B cell (primary cell): ENCODE measurements around the gene ACTR1B. TPM values are rescaled to one million over a fixed set of nuclear protein-coding genes. Genes with fewer than 3 reads are reported as not detected.

Experiments used
- ATAC-seq: fragments of 200-7000 bp; cut with Tn5 transposase; one replicate; pipeline ENCODE4 v1.10.0; 2021; ENCODE audit warnings: low read depth, mild to moderate bottlenecking, moderate number of reproducible peaks, moderate library complexity
- CTCF ChIA-PET: fragments of 350-600 bp; sonication (Branson Sonifier 250); formaldehyde crosslinking; loops from one replicate; lab custom pipeline; 2021; ENCODE audit warnings: antibody characterized with exemption, inconsistent platforms; lab: Charles Lee
- POLR2A ChIA-PET: fragments of 350-600 bp; sonication (Branson Sonifier 250); formaldehyde crosslinking; loops from one replicate; lab custom pipeline; 2021; ENCODE audit warnings: antibody characterized with exemption; lab: Charles Lee
- DNase-seq: peaks from one replicate; pipeline ENCODE4 v3.0.0; 2013
- H2AFZ ChIP-seq: 2 replicates; pipeline ENCODE4 v1.6.1; 2012; ENCODE audit warnings: mild to moderate bottlenecking, low read depth, low read length; ENCODE audit not compliant: insufficient read depth, poor library complexity, severe bottlenecking
- H3K27ac ChIP-seq, 2 donors: 1 replicate in 1 of 2; 2 replicates in 1 of 2; pipeline ENCODE4 v1.5.1; 2012 to 2013; ENCODE audit warnings: low read length in 2 of 2, mild to moderate bottlenecking in 2 of 2, moderate library complexity in 1 of 2
- H3K27me3 ChIP-seq, 4 experiments: fragments of 200-600 bp in 1 of 4; sonication (generic) in 1 of 4; replicated peaks in 1 of 4; 1 replicate in 2 of 4; 2 replicates in 2 of 4; pipeline versions ENCODE4 v1.6.1 to v1.7.0; 2013 to 2016; ENCODE audit warnings: low read length in 3 of 4, mild to moderate bottlenecking in 2 of 4, mixed read lengths in 1 of 4, moderate library complexity in 1 of 4; ENCODE audit not compliant: insufficient read depth in 4 of 4, control insufficient read depth in 3 of 4; ENCODE audit errors: control extremely low read depth in 1 of 4
- H3K36me3 ChIP-seq, 2 experiments: replicated peaks in 1 of 2; 1 replicate in 1 of 2; 2 replicates in 1 of 2; pipeline versions ENCODE4 v1.6.1 to v1.7.1; 2013; ENCODE audit warnings: low read length in 1 of 2; ENCODE audit not compliant: insufficient read depth in 2 of 2, control insufficient read depth in 1 of 2; ENCODE audit errors: control extremely low read depth in 1 of 2, extremely low read depth in 1 of 2
- H3K4me1 ChIP-seq, 2 donors: fragments of 200-600 bp in 1 of 2; sonication (generic) in 1 of 2; 1 replicate in 1 of 2; 2 replicates in 1 of 2; pipeline versions ENCODE4 v1.5.1 to v1.6.1; 2013 to 2017; ENCODE audit warnings: low read length in 2 of 2; ENCODE audit not compliant: control insufficient read depth in 2 of 2, insufficient read depth in 2 of 2
- H3K4me2 ChIP-seq: replicated peaks from 2 replicates; pipeline ENCODE3; 2012; ENCODE audit warnings: mild to moderate bottlenecking, low read depth, low read length; ENCODE audit not compliant: poor library complexity, severe bottlenecking
- H3K4me3 ChIP-seq, 5 experiments: fragments of 200-600 bp in 1 of 5; sonication (generic) in 1 of 5; 1 replicate in 3 of 5; 2 replicates in 2 of 5; pipeline versions ENCODE4 v1.5.1 to v1.7.0; 2011 to 2016; ENCODE audit warnings: low read length in 4 of 5, mild to moderate bottlenecking in 4 of 5, low read depth in 2 of 5, control low read depth in 1 of 5, moderate library complexity in 1 of 5; ENCODE audit not compliant: insufficient read depth in 1 of 5; ENCODE audit errors: control extremely low read depth in 1 of 5, extremely low read depth in 1 of 5
- H3K79me2 ChIP-seq: fragments of 200-600 bp; sonication (generic); one replicate; pipeline ENCODE4 v1.6.0; 2016; ENCODE audit warnings: low read length; ENCODE audit not compliant: control insufficient read depth, insufficient read depth
- H3K9ac ChIP-seq: fragments of 200-600 bp; sonication (generic); 2 replicates; pipeline ENCODE4 v1.6.1; 2017; ENCODE audit warnings: mild to moderate bottlenecking, low read length, moderate library complexity
- H3K9me3 ChIP-seq, 3 donors: one replicate each; pipeline versions ENCODE4 v1.6.1 to v1.7.1; 2013; ENCODE audit warnings: low read length in 2 of 3; ENCODE audit not compliant: control insufficient read depth in 2 of 3, insufficient read depth in 1 of 3; ENCODE audit errors: control extremely low read depth in 1 of 3
- H4K20me1 ChIP-seq: 2 replicates; pipeline ENCODE4 v1.6.0; 2012; ENCODE audit warnings: mild to moderate bottlenecking, low read length; ENCODE audit not compliant: insufficient read depth, control insufficient read depth, poor library complexity, severe bottlenecking
- H3K27ac Mint-ChIP-seq: one replicate; pipeline ENCODE4 v1.8.0; 2021; ENCODE audit warnings: mixed read lengths
- H3K27me3 Mint-ChIP-seq: one replicate; pipeline ENCODE4 v1.8.0; 2021; ENCODE audit warnings: mixed read lengths
- H3K4me1 Mint-ChIP-seq: one replicate; pipeline ENCODE4 v1.8.0; 2021; ENCODE audit warnings: mixed read lengths
- H3K4me3 Mint-ChIP-seq: one replicate; pipeline ENCODE4 v1.8.0; 2021; ENCODE audit warnings: mixed read lengths
- H3K9me3 Mint-ChIP-seq: one replicate; pipeline ENCODE4 v1.8.0; 2022; ENCODE audit warnings: mixed read lengths; ENCODE audit not compliant: insufficient read depth
- CTCF ChIP-seq: fragments of 200-600 bp; IDR thresholded peaks from one replicate; pipeline ENCODE4 v1.8.0; 2022; ENCODE audit warnings: antibody characterized with exemption, mild to moderate bottlenecking
- EZH2 ChIP-seq: IDR thresholded peaks from 2 replicates; pipeline ENCODE4 v1.6.1; 2012; ENCODE audit warnings: borderline replicate concordance, low read depth, mild to moderate bottlenecking, moderate library complexity, low read length; ENCODE audit not compliant: insufficient read depth, poor library complexity, severe bottlenecking
- WGBS: methylation state at CpG from one replicate; pipeline ENCODE4 v1.1.5; 2013; ENCODE audit warnings: missing lambda C conversion rate; ENCODE audit not compliant: insufficient coverage; 5-methylcytosine and 5-hydroxymethylcytosine counted together
- intact Hi-C: fragments of 100-400 bp; cut with micrococcal nuclease; formaldehyde crosslinking; loops from one replicate; pipeline ENCODE4 v1.10.0; 2022
- polyA plus RNA-seq: library from polyadenylated mRNA; depleted of rRNA; stranded (reverse); fragments of >200 nt; gene quantifications from 2 replicates; pipeline ENCODE4 v1.2.3, GENCODE V29; 2012
- total RNA-seq, 2 donors: library from RNA; stranded (reverse); fragments of 120-200 nt in 1 of 2; gene quantifications; 1 replicate in 1 of 2; 2 replicates in 1 of 2; pipeline versions ENCODE4 v1.2.3 to v1.2.4, GENCODE V29; 2013 to 2022

Gene ACTR1B
- total and polyA plus RNA-seq, 2 donors (not counting 1 experiment from before 2014, with no cell fraction given) = 69.0 to 143 TPM

- TF ChIP-seq CTCF (no peak), EZH2 (no peak)
- H3K4me3 Mint-ChIP-seq = no peak overlapping the region
Observed at GRCh38 chr2:97660044-97660774, 3.6 kb downstream of the ACTR1B start.

More at GRCh38 chr2:97660044-97660774, 3.6 kb downstream of the ACTR1B start:
- Histone ChIP-seq H3K79me2 (peaks cover 37% of the 10 kb centered on the region), H4K20me1 (peaks cover 38% of the 10 kb centered on the region), H2AFZ (no peak overlapping the region), H3K4me2 (no peak overlapping the region), H3K36me3 (peaks cover 0 to 35% of the 10 kb centered on the region in 2 experiments), H3K4me3 (no peak overlapping the region), H3K9me3 (no peaks in the 10 kb centered on the region), H3K27me3 (no peaks in the 10 kb centered on the region), H3K9ac (no peak overlapping the region), H3K4me1 (peaks cover 23 to 31% of the 10 kb centered on the region in 2 donors), H3K27ac (peak overlapping the region in 1 of 2 donors; percentile 2)
- no peak overlapping the region for H3K27ac Mint-ChIP-seq
- CTCF ChIA-PET = interaction anchor here (2.3 kb wide), 1 partner anchor 14 kb away, joined by 10 read pairs; the partner anchor contains the start of gene COX5B
- WGBS = 98% methylated on average over 18 of the region's 20 CpGs
- no peak for ATAC-seq
- H3K9me3 Mint-ChIP-seq = no peaks in the 10 kb centered on the region
- H3K4me1 Mint-ChIP-seq = peaks cover 33% of the 10 kb centered on the region
- no peak for DNase-seq
- intact Hi-C loops = loop anchor here (5.0 to 10.0 kb wide), 3 partner anchors 545 to 1832 kb away; partner anchors contain the start of genes ANKRD36, CNNM4 and REV1
- POLR2A ChIA-PET = no interaction called here
- no peaks in the 10 kb centered on the region for H3K27me3 Mint-ChIP-seq
